Superior temporal gyrus (tissue), 1 donor: Measurements from ENCODE around the gene INSM2.

Experiments
- DNase-seq: peaks from one replicate; pipeline ENCODE4 v3.0.0-alpha.2; 2016; ENCODE audit errors: extremely low spot score

The INSM2 gene

DNA sequence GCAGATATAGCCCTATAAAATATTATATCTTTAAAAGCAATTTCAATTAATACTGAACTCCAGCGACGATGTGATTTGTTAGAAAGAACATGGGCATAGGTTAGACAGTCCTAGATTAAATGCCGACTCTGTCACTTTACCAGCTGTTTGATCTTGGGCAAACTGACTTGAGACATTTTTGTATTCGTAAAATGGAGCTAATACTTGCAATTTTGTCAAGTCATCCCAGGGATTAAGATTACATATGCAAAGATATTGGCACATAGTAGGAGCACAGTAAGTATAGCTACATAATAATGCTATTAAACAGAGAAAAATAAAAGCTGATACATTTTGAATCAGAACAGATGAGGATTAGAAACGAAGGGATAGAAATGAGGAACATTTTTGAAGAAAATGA, 9.0 kb downstream of the INSM2 start:
- DNase-seq, result no peak

- DNase-seq, result no peak
Observed at GRCh38 chr14:35549551-35549950, 15.6 kb downstream of the INSM2 start.

DNA sequence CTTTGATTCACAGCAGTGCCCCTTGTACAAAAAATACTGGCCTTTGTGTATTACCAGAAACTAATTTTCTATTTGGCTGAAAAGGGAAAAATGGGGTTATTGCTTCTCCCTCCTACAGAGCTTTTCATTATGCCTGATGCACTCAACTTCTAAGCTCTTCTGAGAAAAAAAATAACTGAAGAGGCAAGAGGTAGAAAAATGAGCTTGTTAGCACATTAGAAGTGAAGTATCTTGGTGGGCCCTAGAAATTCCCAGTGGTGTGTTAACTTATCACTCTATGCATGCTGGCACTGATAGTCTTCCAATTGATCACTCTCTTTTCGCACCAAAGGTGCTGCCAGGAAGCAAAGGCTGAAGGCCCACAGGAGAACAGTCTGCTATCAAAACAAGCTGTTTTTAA, 17.1 kb downstream of the INSM2 start:
- no peak for DNase-seq

- DNase-seq, result no peak
Observed at GRCh38 chr14:35553808-35554207, 19.8 kb downstream of the INSM2 start.

DNA sequence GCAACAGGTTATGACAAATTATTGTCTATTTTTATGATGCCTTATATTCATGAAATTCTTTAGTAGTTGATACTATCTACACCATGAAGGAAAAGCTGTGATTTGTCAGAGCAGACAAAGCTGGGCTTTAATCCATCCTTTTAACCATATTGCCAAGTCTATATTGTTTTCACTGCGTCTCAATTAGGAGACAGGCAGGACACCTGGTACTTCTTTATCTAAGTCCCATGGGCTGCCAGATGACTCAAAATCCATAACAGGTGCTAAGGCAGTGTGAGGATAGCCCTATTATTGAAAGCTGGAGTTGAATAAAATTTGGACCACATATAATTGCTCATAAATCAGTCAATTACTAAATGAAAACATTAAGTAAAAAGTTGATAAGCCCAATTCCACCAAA, 22.6 kb downstream of the INSM2 start:
- no peak for DNase-seq

DNA sequence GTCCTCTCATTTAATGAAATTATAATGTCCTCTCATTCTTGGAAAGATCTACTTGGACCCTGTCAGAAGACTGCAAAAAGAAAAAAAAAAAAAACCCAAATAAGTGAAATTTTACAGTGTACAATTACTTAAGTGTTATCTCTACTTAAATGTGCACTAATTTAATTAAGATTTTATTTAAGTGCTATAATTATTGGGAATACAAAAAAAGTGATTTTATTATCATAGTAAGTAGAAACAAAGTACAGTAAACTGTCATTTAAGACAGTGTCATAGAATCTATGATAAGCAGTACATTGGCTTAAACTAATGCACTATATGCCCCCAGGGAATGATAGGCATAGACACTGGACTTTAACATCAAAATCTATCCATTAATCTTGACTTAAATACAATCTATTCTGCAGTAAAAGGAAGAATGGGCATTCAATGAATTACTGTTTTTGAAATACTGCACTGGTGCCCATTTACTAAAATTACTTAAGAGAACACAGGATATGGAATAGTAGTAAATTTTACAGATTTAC, 23.3 kb downstream of the INSM2 start:
- DNase-seq, result no peak

DNA sequence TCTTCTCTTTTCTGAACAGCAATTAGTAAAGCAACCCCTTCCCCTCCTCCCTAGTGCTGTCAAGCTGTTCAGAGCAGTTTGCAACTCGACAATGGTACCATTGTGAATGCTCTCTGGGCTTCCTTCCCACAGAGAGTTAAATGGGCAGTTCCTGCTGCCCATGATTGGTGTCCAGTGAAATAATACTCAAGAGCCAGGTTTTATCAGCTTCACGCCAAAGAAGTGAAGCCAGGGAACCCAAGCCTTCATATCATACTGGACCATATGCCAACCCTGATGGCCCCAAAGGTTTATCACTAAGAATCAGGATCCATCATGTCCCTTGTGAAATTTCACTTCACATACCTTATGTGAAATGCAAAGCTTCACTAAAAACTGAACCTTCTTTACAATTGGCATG, 24.7 kb downstream of the INSM2 start:
- peak; percentile 71 for DNase-seq

DNA sequence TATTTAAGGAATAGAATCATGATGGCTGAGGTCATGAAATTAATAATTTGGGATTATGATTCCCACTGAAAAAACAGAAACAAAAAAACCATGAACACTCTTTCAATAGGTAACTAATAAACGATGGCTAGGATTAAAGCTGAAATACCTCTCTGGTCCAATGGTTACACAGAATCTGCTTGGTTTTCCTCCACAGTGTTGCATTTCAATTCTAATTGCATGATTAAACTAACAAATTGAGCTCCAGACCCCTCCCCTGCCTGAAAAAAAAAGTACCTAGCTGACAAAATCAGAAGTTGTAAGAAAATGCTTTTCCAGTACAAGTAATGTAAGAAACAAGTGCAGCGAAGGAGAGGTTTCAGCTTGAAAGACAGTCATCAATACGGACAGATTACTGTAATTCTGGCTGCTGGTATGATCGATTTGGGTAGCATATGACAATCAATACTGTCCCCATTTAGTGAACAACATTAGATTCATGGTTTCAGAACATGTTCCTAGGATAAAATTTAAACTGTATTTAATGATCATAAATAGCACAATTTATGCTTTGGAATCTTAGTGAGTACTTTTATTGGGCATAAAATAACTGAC, 32.0 kb downstream of the INSM2 start:
- DNase-seq, result no peak

DNA sequence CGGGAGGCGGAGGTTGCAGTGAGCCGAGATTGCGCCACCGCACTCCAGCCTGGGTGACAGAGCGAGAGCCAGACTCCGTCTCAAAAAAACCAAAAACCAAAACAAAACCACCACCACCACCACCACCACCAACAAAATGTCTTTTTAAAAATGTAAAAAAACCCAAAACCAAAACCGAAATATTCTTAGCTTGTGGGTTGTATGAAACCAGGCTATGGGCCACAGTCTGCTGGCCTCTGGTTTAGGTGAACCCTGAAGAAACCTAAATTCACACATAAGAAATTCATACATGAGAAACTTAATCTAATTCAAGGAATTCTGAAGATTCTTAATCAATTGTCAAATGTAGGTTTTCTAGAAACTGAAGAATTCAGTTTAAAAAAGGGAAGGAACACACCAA, 37.6 kb downstream of the INSM2 start:
- no peak for DNase-seq

DNA sequence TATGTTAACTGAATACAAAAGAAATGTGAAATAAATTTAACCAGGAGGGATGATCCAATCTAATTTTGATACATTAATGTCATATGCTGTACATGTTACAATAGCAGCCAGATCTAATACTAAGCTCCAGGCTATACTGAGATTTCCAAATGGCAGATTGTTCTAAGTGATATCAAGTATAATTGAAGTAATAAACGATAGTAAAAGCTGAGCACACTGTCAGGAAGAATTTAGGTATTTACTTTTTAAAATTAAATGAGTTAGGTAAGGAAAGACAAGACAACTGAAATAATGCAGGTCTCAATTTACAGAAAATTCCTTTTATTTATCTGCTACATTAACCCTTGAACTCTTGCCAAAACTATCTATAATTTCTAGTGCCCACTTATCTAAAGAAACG, 39.9 kb downstream of the INSM2 start:
- no peak for DNase-seq

DNA sequence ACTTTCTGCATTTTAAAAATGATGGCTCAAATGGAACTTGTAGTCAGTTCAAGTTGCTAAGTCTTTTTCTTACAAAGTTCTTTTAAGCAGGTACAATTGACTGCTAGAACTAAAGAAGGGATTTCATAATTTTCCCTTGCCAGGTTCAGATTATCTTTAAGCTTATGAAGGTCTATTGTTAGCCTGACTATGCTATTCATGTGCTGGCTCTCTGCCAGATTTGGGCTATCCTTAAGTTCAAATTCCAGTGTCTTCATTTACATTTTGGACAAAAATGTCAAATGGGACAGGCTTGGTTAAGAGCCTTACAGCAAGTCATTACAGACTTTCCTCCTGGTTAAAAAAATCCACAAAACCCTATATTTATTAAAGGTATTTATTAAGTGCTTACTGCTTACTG, 42.3 kb downstream of the INSM2 start:
- no peak for DNase-seq

DNA sequence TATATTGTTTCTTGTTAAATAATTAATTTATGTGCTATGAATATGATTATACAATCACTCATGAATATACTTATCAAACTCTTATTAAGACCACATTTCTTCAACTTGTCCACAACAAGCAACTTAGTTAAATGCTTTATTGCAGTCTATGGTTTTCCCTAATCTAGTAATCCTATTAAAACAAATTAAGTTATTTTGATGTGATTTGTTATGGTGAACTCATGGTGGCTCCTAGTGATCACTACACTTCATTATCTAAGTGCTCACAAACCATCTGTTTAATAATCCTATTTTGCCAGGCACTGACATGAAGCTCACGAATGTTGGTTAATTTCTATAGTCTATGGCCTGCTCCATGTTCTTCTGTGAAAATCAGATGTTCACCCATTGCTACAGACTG, 42.9 kb downstream of the INSM2 start:
- no peak for DNase-seq

GRCh38 chr14:35578135-35578534, 44.2 kb downstream of the INSM2 start:
- DNase-seq, result no peak

DNA sequence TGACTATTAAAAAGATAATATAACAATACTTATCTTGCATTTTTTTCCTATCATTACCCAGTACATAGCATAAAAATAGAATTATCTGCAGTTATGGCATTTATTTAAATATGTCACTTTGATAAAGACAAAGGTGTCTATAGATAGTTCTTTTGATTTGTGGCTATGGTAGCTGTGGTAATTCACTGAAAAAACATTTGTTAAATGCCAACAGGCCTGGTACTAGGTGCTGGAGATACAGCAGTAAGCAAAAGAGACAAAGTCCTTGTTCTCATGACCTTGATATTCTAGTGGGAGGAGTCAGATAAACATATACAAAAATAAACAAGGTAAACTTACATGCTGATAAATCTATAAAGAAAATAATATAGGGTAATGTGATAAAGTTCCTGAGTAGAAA, 44.7 kb downstream of the INSM2 start:
- no peak for DNase-seq
